Measurements from ENCODE around the gene LCTL. TPM values are rescaled to one million over a fixed set of nuclear protein-coding genes. Genes with fewer than 3 reads are reported as not detected.

LCTL gene
- polyA plus RNA-seq, 1 donor from 2014 or later, result not detected

GRCh38 chr15:66542896-66543295 lies 22.9 kb downstream of the LCTL start:
- no peaks in the 10 kb centered on the region for H3K36me3 ChIP-seq (ENCODE audit: insufficient read depth, low read length)
- H3K9me3 ChIP-seq (ENCODE audit: low read length), result no peaks in the 10 kb centered on the region
- H3K4me3 ChIP-seq (ENCODE audit: low read length), result no peak overlapping the region
- TF ChIP-seq TAF1 (IDR thresholded peaks at IDR 0.05; ENCODE audit: low read depth) (no peak), EZH2 (IDR thresholded peaks at IDR 0.05; ENCODE audit: borderline replicate concordance, insufficient read depth, low read length, poor library complexity, severe bottlenecking) (no peak), EP300 (conservative IDR thresholded peaks at IDR 0.05; ENCODE audit: poor library complexity, severe bottlenecking) (no peak), RAD21 (conservative IDR thresholded peaks at IDR 0.05) (no peak), REST (IDR thresholded peaks at IDR 0.05; ENCODE audit: borderline replicate concordance) (no peak), MXI1 (conservative IDR thresholded peaks at IDR 0.05; ENCODE audit: poor library complexity, severe bottlenecking) (no peak), SMC3 (conservative IDR thresholded peaks at IDR 0.05; ENCODE audit: poor library complexity) (no peak), POLR2AphosphoS5 (IDR thresholded peaks at IDR 0.05) (no peak)
- TF ChIP-seq, protein P1, sequence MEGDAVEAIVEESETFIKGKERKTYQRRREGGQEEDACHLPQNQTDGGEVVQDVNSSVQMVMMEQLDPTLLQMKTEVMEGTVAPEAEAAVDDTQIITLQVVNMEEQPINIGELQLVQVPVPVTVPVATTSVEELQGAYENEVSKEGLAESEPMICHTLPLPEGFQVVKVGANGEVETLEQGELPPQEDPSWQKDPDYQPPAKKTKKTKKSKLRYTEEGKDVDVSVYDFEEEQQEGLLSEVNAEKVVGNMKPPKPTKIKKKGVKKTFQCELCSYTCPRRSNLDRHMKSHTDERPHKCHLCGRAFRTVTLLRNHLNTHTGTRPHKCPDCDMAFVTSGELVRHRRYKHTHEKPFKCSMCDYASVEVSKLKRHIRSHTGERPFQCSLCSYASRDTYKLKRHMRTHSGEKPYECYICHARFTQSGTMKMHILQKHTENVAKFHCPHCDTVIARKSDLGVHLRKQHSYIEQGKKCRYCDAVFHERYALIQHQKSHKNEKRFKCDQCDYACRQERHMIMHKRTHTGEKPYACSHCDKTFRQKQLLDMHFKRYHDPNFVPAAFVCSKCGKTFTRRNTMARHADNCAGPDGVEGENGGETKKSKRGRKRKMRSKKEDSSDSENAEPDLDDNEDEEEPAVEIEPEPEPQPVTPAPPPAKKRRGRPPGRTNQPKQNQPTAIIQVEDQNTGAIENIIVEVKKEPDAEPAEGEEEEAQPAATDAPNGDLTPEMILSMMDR (IDR thresholded peaks at IDR 0.05; ENCODE audit: poor library complexity, severe bottlenecking), result no peak
- H3F3A ChIP-seq (ENCODE audit: insufficient read depth, low read length, poor library complexity, severe bottlenecking), result no peaks in the 10 kb centered on the region
- H3K9ac ChIP-seq (ENCODE audit: low read length), result no peak overlapping the region
- H3K9me2 ChIP-seq (ENCODE audit: insufficient read depth, low read length), result no peaks in the 10 kb centered on the region
- no peak overlapping the region for H3K4me2 ChIP-seq (ENCODE audit: low read length)
- no peaks in the 10 kb centered on the region for H4K20me1 ChIP-seq (ENCODE audit: insufficient read depth)
- no peaks in the 10 kb centered on the region for H3K79me2 ChIP-seq (replicated peaks; ENCODE audit: insufficient read depth, low read length)
- H3K27me3 ChIP-seq (ENCODE audit: insufficient read depth, low read depth, low read length), result no peaks in the 10 kb centered on the region
- no peak overlapping the region for H2AFZ ChIP-seq (ENCODE audit: low read depth, low read length)
- no peak overlapping the region for H3K27ac ChIP-seq (ENCODE audit: low read length)

GRCh38 chr15:66535056-66535455 lies 30.7 kb downstream of the LCTL start:
- Histone ChIP-seq H3K79me2 (replicated peaks; ENCODE audit: insufficient read depth, low read length) (no peaks in the 10 kb centered on the region), H3K27ac (ENCODE audit: low read length) (no peak overlapping the region), H3K9me2 (ENCODE audit: insufficient read depth, low read length) (no peaks in the 10 kb centered on the region), H3K4me2 (ENCODE audit: low read length) (no peak overlapping the region), H3K27me3 (ENCODE audit: insufficient read depth, low read depth, low read length) (no peaks in the 10 kb centered on the region), H3K36me3 (ENCODE audit: insufficient read depth, low read length) (no peaks in the 10 kb centered on the region), H3K9me3 (ENCODE audit: low read length) (no peaks in the 10 kb centered on the region), H3F3A (ENCODE audit: insufficient read depth, low read length, poor library complexity, severe bottlenecking) (no peaks in the 10 kb centered on the region), H2AFZ (ENCODE audit: low read depth, low read length) (no peak overlapping the region), H3K9ac (ENCODE audit: low read length) (no peak overlapping the region), H4K20me1 (ENCODE audit: insufficient read depth) (no peaks in the 10 kb centered on the region), H3K4me3 (ENCODE audit: low read length) (no peak overlapping the region)
- TF ChIP-seq POLR2AphosphoS5 (IDR thresholded peaks at IDR 0.05) (no peak), EP300 (conservative IDR thresholded peaks at IDR 0.05; ENCODE audit: poor library complexity, severe bottlenecking) (no peak), MXI1 (conservative IDR thresholded peaks at IDR 0.05; ENCODE audit: poor library complexity, severe bottlenecking) (no peak), TAF1 (IDR thresholded peaks at IDR 0.05; ENCODE audit: low read depth) (no peak), EZH2 (IDR thresholded peaks at IDR 0.05; ENCODE audit: borderline replicate concordance, insufficient read depth, low read length, poor library complexity, severe bottlenecking) (no peak)

All from neural cell (in vitro differentiated cells).